Posterior vena cava (tissue), 2 donors: ENCODE results near the gene PCP4L1. TPM values are rescaled to one million over a fixed set of nuclear protein-coding genes. Genes with fewer than 3 reads are reported as not detected.
"Not testable (repeated sequence)": the region's sequence is repeated elsewhere in the genome, so short reads cannot be mapped to it uniquely, and the experiment has no call there.

Experiments
- DNase-seq: peaks from one replicate; pipeline ENCODE4 v3.0.0-alpha.2; 2020; ENCODE audit warnings: low spot score
- intact Hi-C, 2 donors: fragments of 100-400 bp; cut with DNase I; formaldehyde crosslinking; loops; one replicate each; pipeline versions ENCODE4 v1.14.1 to v1.14.2; 2022 to 2023
- microRNA-seq, 2 donors: library from miRNA; unstranded; fragments of <30 nt; microRNA quantifications; one replicate each; pipeline ENCODE4 v1.2.0, GENCODE V29; 2020 to 2021; ENCODE audit warnings: borderline microRNAs expressed in 2 of 2
- total RNA-seq, 2 donors: library from RNA; stranded (reverse); fragmentation: NEBNext Ultra II Directional; extraction: Animal tissue kit (Norgen Biotek cat#: 25700); gene quantifications; one replicate each; pipeline ENCODE4 v1.2.1, GENCODE V29; 2021
- donor health status: DM: yes; HTN: yes; CAD: no.
- donor health status: DM: yes; HTN: yes; CAD: no.

PCP4L1 gene
- total RNA-seq, 2 donors from 2014 or later = 3.0 to 4.6 TPM

DNA sequence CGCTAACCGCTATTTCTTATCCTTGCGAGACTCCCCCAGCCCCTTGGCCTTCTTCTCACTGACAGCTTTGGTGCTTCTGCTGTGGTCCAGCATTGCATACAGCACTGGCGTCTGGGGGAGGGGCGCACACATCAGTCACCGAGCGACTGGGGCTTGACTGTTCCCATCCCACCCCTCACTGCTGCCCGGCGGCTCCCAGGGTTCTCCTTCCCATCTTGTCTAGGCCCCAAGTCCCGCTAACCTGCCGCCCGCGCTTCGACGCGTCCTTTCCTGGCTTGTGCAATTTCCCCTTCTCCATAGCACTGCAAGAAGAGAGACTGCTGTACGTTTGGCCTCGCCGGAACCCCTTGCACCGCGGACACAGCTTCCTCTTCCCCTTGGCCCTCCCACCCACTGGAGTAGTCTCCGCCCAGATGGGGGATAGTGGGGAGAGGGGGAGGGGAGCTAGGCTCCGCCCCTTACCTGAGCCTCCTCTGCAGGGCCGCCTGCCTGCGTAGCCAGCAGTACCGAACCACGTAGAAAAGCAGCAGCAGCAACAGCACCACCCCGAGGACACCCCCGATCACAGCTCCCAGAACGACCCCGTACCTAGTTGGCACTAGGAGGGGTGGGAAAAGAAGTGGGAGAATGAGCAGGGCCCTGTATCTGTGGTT, 47.4 kb downstream of the PCP4L1 start:
- intact Hi-C loops = no loop called here
- peak; percentile 93 for DNase-seq

DNA sequence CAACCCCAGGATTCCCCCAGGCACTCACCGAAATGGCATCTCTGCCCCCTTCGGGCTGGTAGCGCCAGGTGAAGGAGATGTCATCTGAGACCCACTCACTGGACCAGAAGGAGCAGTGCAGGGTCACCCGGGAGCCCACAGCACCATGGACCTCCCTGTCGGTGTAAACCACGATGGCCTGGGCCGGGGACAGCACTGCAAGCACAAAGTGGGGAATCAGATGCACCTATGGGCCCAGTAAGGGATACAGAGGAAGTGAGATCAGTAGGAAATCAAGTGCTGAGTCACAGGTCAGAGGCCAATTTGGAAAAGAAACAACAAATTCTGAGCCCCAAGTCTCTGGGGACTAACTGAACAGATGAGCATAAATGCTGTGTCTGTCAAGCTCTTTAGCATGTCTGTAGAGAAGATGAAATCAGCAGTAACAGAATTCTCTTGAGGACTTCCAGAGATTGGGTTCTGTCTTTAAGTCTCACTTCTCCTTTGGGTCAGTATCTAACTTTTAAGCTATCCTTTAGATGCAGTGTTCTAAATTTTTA, 48.8 kb downstream of the PCP4L1 start:
- DNase-seq = peak; percentile 83
- intact Hi-C loops = no loop called here

DNA sequence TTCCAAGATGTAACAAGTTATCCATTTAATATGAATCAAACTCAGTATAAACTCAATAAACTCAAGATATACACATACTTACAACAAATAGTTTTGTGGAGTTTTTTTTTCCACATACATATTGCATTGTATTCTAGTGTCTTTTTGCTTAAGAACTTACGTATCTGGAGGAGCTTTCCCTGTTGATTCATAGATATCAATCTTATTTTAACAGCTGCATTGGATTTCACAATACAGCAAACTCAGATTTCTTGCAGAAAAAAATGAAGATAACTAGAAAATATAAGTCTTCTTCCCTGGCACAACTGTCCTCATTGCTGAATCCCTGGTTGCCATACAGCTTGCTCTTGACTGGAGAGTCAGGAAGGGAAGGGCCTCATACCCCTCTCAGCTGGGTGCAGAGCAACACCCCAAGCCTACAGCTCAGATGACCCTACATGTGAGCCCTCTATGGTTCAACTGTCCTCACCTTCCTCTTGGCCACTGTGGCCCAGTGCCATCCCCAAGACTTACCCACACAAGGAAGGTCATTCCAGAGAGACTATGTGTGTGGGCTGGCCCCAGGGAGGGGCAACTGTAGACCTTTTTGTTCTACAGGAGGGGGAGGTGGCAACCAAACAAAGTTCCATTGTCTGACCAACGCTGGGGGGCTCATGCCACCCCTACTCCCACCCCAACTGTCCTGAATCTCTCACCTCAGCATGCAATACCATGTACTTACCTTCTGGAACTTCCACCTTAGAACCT, 49.5 kb downstream of the PCP4L1 start:
- intact Hi-C loops = no loop called here
- DNase-seq = no peak

DNA sequence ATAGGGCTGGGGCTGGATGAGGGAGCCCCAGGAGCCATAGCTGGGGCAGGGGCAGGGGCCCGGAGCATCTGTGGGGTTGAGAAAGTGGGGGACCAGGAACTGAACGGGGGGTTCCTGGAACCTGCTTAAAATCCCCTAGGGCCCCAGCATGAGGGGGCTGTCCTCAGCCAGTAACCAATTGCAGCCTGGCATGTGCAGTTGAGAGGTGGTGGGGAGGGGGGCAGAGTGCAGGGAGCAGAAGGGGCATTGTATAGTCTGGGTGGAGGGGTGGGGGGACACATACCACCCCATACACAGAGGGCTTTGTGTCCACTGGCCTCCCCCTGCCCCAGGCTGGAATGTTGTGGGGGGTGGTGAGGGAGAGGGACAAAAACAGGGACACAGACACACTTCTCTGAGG, 51.3 kb downstream of the PCP4L1 start, which contains the start of gene MPZ:
Gene MPZ, minus strand, starts transcription at position 101 of the 400 bp plus-strand sequence. Its CDS starts 63 bp downstream, at position 38.
- no peak for DNase-seq
- intact Hi-C loops = loop anchor here in 1 of 2 donors (10.0 kb wide), 1 partner anchor 65 kb away; no protein-coding TSS in a partner anchor

DNA sequence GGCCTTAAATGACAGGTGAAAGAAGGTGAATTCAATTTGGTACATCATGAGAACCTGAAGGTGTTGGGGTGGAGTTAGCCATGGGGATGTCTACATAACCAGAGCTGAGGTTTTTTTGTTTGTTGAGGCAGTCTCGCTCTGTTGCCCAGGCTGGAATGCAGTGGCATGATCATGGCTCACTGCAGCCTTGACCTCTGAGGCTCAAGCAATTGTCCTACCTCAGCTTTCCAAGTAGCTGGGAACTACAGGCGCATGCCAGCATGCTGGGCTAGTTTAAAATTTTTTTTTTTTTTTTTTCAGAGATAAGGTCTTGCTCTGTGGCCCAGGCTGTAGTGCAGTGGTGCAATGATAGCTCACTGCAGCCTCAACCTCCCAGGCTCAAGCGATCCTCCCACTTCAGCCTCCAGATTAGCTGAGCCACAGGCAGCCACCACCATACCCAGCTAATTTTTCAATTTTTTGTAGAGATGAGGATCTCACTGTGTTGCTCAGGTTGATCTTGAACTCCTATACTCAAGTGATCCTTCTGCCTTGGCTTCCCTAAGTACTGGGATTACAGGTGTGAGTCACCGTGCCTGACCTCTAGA, 53.1 kb downstream of the PCP4L1 start:
- no peak for DNase-seq

DNA sequence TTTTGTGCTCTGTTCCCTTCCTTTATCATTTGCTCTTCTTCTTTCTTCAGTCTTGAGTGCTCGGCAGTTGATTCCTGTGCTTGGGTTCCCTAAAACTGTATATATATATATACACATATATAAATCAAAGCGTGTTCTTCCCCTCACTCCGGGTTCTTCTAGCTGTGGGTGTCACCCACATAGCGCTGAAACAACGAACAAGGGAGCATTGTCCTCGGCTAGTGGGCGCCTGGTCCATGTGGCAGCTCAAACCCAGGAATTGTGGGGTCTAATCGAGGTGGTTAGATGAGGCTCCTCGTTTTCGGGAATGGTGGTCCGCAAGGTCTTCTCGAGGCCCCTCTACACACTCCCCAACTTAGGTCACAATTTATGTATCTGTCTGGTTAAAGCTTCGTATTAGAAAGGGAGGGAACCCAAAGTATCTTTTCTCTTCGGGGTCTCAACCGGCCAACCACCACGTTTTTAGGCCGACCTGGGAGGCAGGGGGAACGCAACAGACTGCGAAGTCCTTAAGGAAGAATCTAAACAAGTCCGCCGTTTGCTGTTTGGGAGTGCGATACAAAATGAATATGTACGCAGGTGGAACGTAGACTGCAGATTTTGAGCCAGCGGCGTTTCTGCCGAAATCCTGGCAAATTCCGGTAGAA, 55.1 kb downstream of the PCP4L1 start:
- no peak for DNase-seq
- intact Hi-C loops = loop anchor here in 1 of 2 donors (10.0 kb wide), 1 partner anchor 61 kb away; no protein-coding TSS in a partner anchor

More for the DNA sequence above, 53.1 kb downstream of the PCP4L1 start:
- intact Hi-C loops = loop anchor here in 1 of 2 donors (10.0 kb wide), 1 partner anchor 63 kb away; no protein-coding TSS in a partner anchor

DNA sequence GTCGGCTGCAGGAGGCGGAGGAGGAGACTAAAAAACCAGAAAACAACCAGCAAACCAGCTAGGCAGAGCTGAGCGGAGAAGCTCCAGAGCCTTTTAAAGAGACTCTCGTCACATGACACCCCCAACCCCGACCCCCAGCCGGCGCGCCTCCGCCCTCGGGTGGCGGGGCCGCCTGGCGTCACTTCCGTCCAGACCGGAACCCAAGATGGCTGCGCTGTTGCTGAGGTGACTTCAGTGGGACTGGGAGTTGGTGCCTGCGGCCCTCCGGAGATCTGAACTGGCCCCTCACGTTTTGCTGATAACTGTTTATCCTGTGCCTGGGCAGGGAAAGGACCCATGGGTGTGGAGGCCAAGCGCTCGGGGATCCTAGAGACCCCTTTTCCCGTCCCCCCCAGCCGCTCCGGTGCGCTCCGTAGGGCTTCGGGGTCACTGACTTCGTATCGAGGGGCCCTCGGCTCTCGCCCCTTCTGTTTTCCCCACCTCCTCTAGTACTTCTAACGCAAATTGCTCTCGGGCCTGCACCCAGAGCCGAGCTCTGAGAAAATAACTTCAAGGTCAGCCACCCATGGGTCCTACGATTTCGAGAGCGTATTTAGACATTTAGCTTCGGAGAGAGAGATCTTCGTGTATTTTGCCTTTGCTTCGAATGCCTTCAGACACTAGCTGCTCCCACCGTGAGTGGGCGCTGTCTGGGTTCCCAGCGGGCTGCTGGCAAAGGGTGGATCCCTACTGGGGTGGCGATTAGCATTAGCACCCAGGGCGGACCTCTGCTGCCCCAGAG, 55.8 kb downstream of the PCP4L1 start, which contains the start of gene SDHC:
Gene SDHC, plus strand, starts transcription at position 181 of the 781 bp plus-strand sequence. Its CDS starts 25 bp downstream, at position 206.
- intact Hi-C loops = loop anchor here in 1 of 2 donors (10.0 kb wide), 1 partner anchor 60 kb away; no protein-coding TSS in a partner anchor
- DNase-seq = peak; percentile 97

DNA sequence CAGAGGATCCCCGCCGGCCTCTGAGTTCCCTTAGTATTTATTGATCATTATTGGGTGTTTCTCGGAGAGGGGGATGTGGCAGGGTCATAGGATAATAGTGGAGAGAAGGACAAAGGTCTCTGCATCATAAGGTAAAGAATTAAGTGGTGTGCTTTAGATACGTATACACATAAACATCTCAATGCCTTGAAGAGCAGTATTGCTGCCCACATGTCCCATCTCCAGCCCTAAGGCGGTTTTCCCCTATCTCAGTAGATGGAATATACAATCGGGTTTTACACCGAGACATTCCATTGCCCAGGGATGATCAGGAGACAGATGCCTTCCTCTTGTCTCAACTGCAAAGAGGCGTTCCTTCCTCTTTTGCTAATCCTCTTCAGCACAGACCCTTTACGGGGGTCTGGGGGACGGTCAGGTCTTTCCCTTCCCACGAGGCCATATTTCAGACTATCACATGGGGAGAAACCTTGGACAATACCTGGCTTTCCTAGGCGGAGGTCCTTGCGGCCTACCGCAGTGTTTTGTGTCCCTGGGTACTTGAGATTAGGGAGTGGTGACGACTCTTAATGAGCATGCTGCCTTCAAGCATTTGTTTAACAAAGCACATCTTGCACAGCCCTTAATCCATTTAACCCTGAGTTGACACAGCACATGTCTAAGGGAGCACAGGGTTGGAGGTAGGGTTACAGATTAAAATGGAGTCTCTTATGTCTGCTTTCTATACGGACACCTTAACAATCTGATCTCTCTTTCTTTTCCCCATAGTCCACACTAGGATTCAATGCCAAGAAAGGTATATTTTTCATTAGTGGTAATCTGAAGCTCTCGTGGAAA, 57.5 kb downstream of the PCP4L1 start:
- intact Hi-C loops = loop anchor here in 1 of 2 donors (10.0 kb wide), 1 partner anchor 59 kb away; no protein-coding TSS in a partner anchor
- not testable (repeated sequence) for DNase-seq

DNA sequence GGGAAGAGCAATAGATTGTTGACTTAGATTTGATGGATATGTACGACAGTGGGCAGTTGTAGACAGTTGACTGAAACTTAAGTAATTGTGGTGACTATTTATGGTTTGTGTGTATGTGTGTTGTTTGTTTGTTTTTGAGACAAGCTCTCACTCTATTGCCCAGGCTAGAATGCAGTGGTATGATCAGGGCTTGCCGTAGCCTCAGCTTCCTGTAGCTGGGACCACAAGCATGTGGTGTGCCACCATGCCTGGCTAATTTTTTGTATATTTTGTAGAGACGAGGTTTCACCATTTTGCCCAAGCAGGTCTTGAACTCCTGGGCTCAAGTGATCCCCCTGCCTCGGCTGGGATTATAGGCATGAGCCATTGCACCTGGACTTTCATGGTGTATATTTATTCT, 65.5 kb downstream of the PCP4L1 start:
- intact Hi-C loops = no loop called here
- DNase-seq = no peak

DNA sequence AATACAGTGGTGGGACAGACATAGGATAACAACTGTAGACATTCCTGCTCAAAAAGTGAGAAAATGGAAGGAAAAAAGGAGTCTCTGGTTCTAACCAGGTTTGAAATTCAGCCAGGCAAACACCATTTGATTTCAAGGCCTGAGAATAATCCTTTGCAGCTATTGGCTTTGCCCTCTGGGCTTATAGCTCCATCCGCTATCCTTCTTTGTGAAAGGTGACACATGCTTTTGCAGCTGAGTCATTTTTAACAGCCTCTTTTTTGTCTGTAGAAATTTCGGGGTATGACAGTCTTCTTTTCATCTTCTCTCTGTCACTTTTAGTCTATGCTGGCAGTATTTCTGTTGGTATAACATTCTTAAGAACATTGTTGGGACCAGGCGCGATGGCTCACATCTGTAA, 71.8 kb downstream of the PCP4L1 start:
- intact Hi-C loops = no loop called here
- no peak for DNase-seq

DNA sequence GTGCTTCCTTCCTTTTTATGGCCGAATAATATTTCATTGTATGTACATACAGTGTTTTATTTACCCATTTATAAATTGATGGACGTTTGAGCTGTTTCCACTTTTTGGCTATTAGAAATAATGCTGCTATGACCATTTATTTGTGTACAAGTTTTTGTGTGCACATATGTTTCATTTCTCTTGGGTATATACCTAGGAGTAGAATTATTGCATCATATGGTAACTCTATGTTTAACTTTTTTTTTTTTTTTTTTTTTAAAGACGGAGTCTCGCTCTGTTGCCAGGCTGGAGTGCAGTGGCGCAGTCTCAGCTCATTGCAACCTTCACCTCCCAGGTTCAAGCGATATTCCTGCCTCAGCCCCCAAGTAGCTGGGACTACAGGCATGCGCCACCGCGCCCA, 74.6 kb downstream of the PCP4L1 start:
- DNase-seq = no peak
- intact Hi-C loops = no loop called here

Small RNA genes within 50 kb of the gene (microRNA-seq; reads per million reads assigned to microRNA genes)
- gene MIR5187 = 1.6 to 2.1 reads per million in 2 donors

Other genes with a start within 250 kb of the PCP4L1 start
- 10 to 100 TPM; 16.0 to 17.3 TPM for gene F11R, start 237.6 kb upstream of the PCP4L1 start, total RNA-seq
- 10 to 100 TPM in 1 of 2 donors, 1 to 10 TPM in 1; 4.5 to 12.5 TPM for gene TSTD1, start 219.8 kb upstream of the PCP4L1 start, total RNA-seq
- 10 to 100 TPM; 33.5 to 40.0 TPM for gene USF1, start 212.8 kb upstream of the PCP4L1 start, total RNA-seq
- gene ARHGAP30, start 188.9 kb upstream of the PCP4L1 start, total RNA-seq = 10 to 100 TPM; 10.5 to 15.2 TPM
- gene NECTIN4, start 169.2 kb upstream of the PCP4L1 start, total RNA-seq = under 1 TPM in 1 of 2 donors, not detected in 1; 0.19 TPM
- gene KLHDC9, start 160.4 kb upstream of the PCP4L1 start, total RNA-seq = 1 to 10 TPM; 2.4 to 4.2 TPM
- gene PFDN2, start 140.7 kb upstream of the PCP4L1 start, total RNA-seq = 10 to 100 TPM; 35.8 to 43.6 TPM
- 10 to 100 TPM; 23.7 to 29.6 TPM for gene NIT1, start 140.6 kb upstream of the PCP4L1 start, total RNA-seq
- 10 to 100 TPM; 32.1 to 35.8 TPM for gene DEDD, start 126.1 kb upstream of the PCP4L1 start, total RNA-seq
- gene UFC1, start 104.8 kb upstream of the PCP4L1 start, total RNA-seq = 10 to 100 TPM; 54.8 to 63.0 TPM
- gene USP21, start 99.2 kb upstream of the PCP4L1 start, total RNA-seq = 10 to 100 TPM; 12.9 to 20.8 TPM
- 10 to 100 TPM; 15.0 to 16.8 TPM for gene PPOX, start 92.3 kb upstream of the PCP4L1 start, total RNA-seq
- gene B4GALT3, start 81.2 kb upstream of the PCP4L1 start, total RNA-seq = 10 to 100 TPM; 12.7 to 17.3 TPM
- 100 to 1,000 TPM in 1 of 2 donors, 10 to 100 TPM in 1; 28.0 to 125 TPM for gene ADAMTS4, start 59.7 kb upstream of the PCP4L1 start, total RNA-seq
- gene NDUFS2, start 56.4 kb upstream of the PCP4L1 start, total RNA-seq = 10 to 100 TPM; 54.3 to 57.9 TPM
- gene FCER1G, start 43.5 kb upstream of the PCP4L1 start, total RNA-seq = 100 to 1,000 TPM in 1 of 2 donors, 10 to 100 TPM in 1; 40.4 to 101 TPM
- not detected for gene APOA2, start 35.1 kb upstream of the PCP4L1 start, total RNA-seq
- gene TOMM40L, start 32.7 kb upstream of the PCP4L1 start, total RNA-seq = 10 to 100 TPM; 13.4 to 15.0 TPM
- gene NR1I3, start 20.5 kb upstream of the PCP4L1 start, total RNA-seq = not detected
- gene MPZ, start 51.2 kb downstream of the PCP4L1 start, total RNA-seq = 1 to 10 TPM; 1.3 to 1.5 TPM
- gene SDHC, start 55.6 kb downstream of the PCP4L1 start, total RNA-seq = 100 to 1,000 TPM; 119 to 123 TPM
- gene CFAP126, start 109.1 kb downstream of the PCP4L1 start, total RNA-seq = not detected
- gene FCGR2A, start 246.7 kb downstream of the PCP4L1 start, total RNA-seq = 10 to 100 TPM; 60.8 to 93.7 TPM